Measurements from ENCODE around the gene NLRP12. TPM values are rescaled to one million over a fixed set of nuclear protein-coding genes. Genes with fewer than 3 reads are reported as not detected.
"Not testable (repeated sequence)": the region's sequence is repeated elsewhere in the genome, so short reads cannot be mapped to it uniquely, and the experiment has no call there.

Gene NLRP12
- total and polyA plus RNA-seq, 2 donors (not counting 1 experiment from before 2014, with no cell fraction given): 0.22 TPM; not detected in 1

GRCh38 chr19:53782698-53783097 lies 41.4 kb downstream of the NLRP12 start:
- Histone ChIP-seq H3K27ac (ENCODE audit: low read length in 2 of 2) (no peak overlapping the region), H3K9ac (ENCODE audit: low read length) (no peak overlapping the region), H3K9me3 (ENCODE audit: control extremely low read depth in 1 of 3, control insufficient read depth in 2 of 3, insufficient read depth in 1 of 3, low read length in 2 of 3) (peaks cover 0 to 7% (median 0%) of the 10 kb centered on the region in 3 donors), H3K4me2 (replicated peaks; ENCODE audit: low read depth, low read length, poor library complexity, severe bottlenecking) (no peak overlapping the region), H3K4me1 (ENCODE audit: control insufficient read depth in 2 of 2, insufficient read depth in 2 of 2, low read length in 2 of 2) (no peaks in the 10 kb centered on the region), H3K79me2 (ENCODE audit: control insufficient read depth, insufficient read depth, low read length) (no peaks in the 10 kb centered on the region), H3K36me3 (replicated peaks in 1 of 2; ENCODE audit: control extremely low read depth in 1 of 2, control insufficient read depth in 1 of 2, extremely low read depth in 1 of 2, insufficient read depth in 2 of 2, low read length in 1 of 2) (no peaks in the 10 kb centered on the region), H3K4me3 (ENCODE audit: control extremely low read depth in 1 of 5, extremely low read depth in 1 of 5, insufficient read depth in 1 of 5, low read depth in 2 of 5, low read length in 4 of 5) (no peak overlapping the region), H2AFZ (ENCODE audit: insufficient read depth, low read depth, low read length, poor library complexity, severe bottlenecking) (no peak overlapping the region), H4K20me1 (ENCODE audit: control insufficient read depth, insufficient read depth, low read length, poor library complexity, severe bottlenecking) (no peaks in the 10 kb centered on the region), H3K27me3 (replicated peaks in 1 of 4; ENCODE audit: control extremely low read depth in 1 of 4, control insufficient read depth in 3 of 4, insufficient read depth in 4 of 4, low read length in 3 of 4) (no peaks in the 10 kb centered on the region)
- TF ChIP-seq CTCF (IDR thresholded peaks at IDR 0.05) (no peak), EZH2 (IDR thresholded peaks at IDR 0.05; ENCODE audit: borderline replicate concordance, insufficient read depth, low read depth, low read length, poor library complexity, severe bottlenecking) (no peak)
- POLR2A ChIA-PET: no interaction called here
- intact Hi-C loops (cut with micrococcal nuclease): no loop called here
- Mint-ChIP-seq H3K4me1 (no peaks in the 10 kb centered on the region), H3K27me3 (peaks cover 6% of the 10 kb centered on the region), H3K4me3 (no peak overlapping the region), H3K9me3 (ENCODE audit: insufficient read depth) (peaks cover 2% of the 10 kb centered on the region), H3K27ac (no peak overlapping the region)
- ATAC-seq (ENCODE audit: low read depth) (no peak), DNase-seq (no peak)
- CTCF ChIA-PET: no interaction called here
- WGBS (ENCODE audit: insufficient coverage): 100% methylated on average over 1 of the region's 4 CpGs

- H3K27ac Mint-ChIP-seq; H3K4me1 ChIP-seq (ENCODE audit: control insufficient read depth in 2 of 2, insufficient read depth in 2 of 2, low read length in 2 of 2); H3K4me3 Mint-ChIP-seq; H3K9me3 Mint-ChIP-seq (ENCODE audit: insufficient read depth); H2AFZ ChIP-seq (ENCODE audit: insufficient read depth, low read depth, low read length, poor library complexity, severe bottlenecking); H3K27me3 ChIP-seq (replicated peaks in 1 of 4; ENCODE audit: control extremely low read depth in 1 of 4, control insufficient read depth in 3 of 4, insufficient read depth in 4 of 4, low read length in 3 of 4); H3K9me3 ChIP-seq (ENCODE audit: control extremely low read depth in 1 of 3, control insufficient read depth in 2 of 3, insufficient read depth in 1 of 3, low read length in 2 of 3); ATAC-seq (ENCODE audit: low read depth); H3K27me3 Mint-ChIP-seq; H3K4me2 ChIP-seq (replicated peaks; ENCODE audit: low read depth, low read length, poor library complexity, severe bottlenecking); H3K9ac ChIP-seq (ENCODE audit: low read length); DNase-seq; H3K4me1 Mint-ChIP-seq; H4K20me1 ChIP-seq (ENCODE audit: control insufficient read depth, insufficient read depth, low read length, poor library complexity, severe bottlenecking); POLR2A ChIA-PET; H3K27ac ChIP-seq (ENCODE audit: low read length in 2 of 2); H3K36me3 ChIP-seq (replicated peaks in 1 of 2; ENCODE audit: control extremely low read depth in 1 of 2, control insufficient read depth in 1 of 2, extremely low read depth in 1 of 2, insufficient read depth in 2 of 2, low read length in 1 of 2); H3K79me2 ChIP-seq (ENCODE audit: control insufficient read depth, insufficient read depth, low read length); intact Hi-C loops (cut with micrococcal nuclease); H3K4me3 ChIP-seq (ENCODE audit: control extremely low read depth in 1 of 5, extremely low read depth in 1 of 5, insufficient read depth in 1 of 5, low read depth in 2 of 5, low read length in 4 of 5): not testable (repeated sequence)
- WGBS (ENCODE audit: insufficient coverage): 91% methylated on average over 3 of the region's 8 CpGs
- CTCF ChIA-PET: interaction anchor here (0.8 kb wide), 1 partner anchor 12 kb away, joined by 3 read pairs; no protein-coding TSS in a partner anchor
These were observed 42.8 kb downstream of the NLRP12 start for GRCh38 chr19:53781332-53781731.
